ENCODE data around the gene DUS1L.

Gene DUS1L

GRCh38 chr17:82061047-82061925 is 4.3 kb downstream of the DUS1L start:
- Histone ChIP-seq H3K9me3 (ENCODE audit: severe bottlenecking) (peaks cover 2% of the 10 kb centered on the region), H3K27ac (no peak overlapping the region), H3K36me3 (peaks cover 81% of the 10 kb centered on the region), H3K4me3 (ENCODE audit: low read depth, low read length) (no peak overlapping the region), H3K27me3 (ENCODE audit: insufficient read depth, low read depth, severe bottlenecking) (no peaks in the 10 kb centered on the region)
- no peak for DNase-seq
- TF ChIP-seq, protein P1, sequence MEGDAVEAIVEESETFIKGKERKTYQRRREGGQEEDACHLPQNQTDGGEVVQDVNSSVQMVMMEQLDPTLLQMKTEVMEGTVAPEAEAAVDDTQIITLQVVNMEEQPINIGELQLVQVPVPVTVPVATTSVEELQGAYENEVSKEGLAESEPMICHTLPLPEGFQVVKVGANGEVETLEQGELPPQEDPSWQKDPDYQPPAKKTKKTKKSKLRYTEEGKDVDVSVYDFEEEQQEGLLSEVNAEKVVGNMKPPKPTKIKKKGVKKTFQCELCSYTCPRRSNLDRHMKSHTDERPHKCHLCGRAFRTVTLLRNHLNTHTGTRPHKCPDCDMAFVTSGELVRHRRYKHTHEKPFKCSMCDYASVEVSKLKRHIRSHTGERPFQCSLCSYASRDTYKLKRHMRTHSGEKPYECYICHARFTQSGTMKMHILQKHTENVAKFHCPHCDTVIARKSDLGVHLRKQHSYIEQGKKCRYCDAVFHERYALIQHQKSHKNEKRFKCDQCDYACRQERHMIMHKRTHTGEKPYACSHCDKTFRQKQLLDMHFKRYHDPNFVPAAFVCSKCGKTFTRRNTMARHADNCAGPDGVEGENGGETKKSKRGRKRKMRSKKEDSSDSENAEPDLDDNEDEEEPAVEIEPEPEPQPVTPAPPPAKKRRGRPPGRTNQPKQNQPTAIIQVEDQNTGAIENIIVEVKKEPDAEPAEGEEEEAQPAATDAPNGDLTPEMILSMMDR (IDR thresholded peaks at IDR 0.05; ENCODE audit: low read depth, low read length) = no peak

DNA sequence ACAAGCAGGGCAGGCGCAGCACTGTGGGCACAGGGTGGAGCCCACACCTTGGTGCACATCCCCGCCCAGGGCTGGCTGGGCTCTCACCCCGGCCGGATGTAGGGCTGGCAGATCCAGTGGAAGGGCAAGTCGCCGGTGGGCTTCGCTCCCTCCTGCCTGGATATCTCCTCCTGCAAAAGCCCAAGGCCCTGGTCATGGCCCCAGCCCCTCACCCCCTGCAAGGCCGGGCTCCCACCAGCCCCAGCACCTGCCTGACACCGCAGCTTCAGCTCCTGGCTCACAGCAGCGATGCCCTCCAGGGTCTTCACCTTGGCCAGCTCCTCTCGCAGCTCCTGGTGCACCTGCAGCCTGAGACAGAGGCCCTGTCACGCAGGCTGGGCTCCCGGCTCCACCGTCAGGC is 5.0 kb downstream of the DUS1L start:
- DNase-seq = no peak
- TF ChIP-seq, protein P1 (IDR thresholded peaks at IDR 0.05; ENCODE audit: low read depth, low read length) = no peak
- Histone ChIP-seq H3K9me3 (ENCODE audit: severe bottlenecking) (no peaks in the 10 kb centered on the region), H3K36me3 (peaks cover 88% of the 10 kb centered on the region), H3K27ac (no peak overlapping the region), H3K4me3 (ENCODE audit: low read depth, low read length) (no peak overlapping the region), H3K27me3 (ENCODE audit: insufficient read depth, low read depth, severe bottlenecking) (no peaks in the 10 kb centered on the region)

DNA sequence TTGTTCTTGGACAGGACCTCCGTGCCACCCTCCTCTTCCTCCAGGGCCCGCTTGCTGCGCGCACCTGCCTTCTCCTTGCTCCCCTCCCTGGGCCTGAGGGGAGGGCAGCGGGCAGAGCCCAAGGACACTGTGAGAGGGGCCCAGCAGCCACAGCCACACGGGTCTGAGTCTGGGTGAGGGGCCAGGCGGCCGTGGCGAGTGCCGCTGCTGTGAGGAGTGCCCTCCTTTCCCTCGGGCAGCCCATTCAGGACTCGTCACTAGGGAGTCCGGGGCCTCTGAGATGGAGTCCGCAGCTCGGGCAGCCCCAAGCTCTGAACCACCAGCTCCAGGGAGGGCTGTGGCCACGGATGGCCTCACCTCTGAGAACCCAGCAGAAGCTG is 5.6 kb downstream of the DUS1L start:
- peaks cover 93% of the 10 kb centered on the region for H3K36me3 ChIP-seq
- H3K27ac ChIP-seq = peak overlapping the region; percentile 9; the same call in 1 of the 2 replicates
- H3K27me3 ChIP-seq (ENCODE audit: insufficient read depth, low read depth, severe bottlenecking) = no peaks in the 10 kb centered on the region
- H3K4me3 ChIP-seq (ENCODE audit: low read depth, low read length) = no peak overlapping the region
- TF ChIP-seq, protein P1 (IDR thresholded peaks at IDR 0.05; ENCODE audit: low read depth, low read length) = no peak
- no peaks in the 10 kb centered on the region for H3K9me3 ChIP-seq (ENCODE audit: severe bottlenecking)
- no peak for DNase-seq

DNA sequence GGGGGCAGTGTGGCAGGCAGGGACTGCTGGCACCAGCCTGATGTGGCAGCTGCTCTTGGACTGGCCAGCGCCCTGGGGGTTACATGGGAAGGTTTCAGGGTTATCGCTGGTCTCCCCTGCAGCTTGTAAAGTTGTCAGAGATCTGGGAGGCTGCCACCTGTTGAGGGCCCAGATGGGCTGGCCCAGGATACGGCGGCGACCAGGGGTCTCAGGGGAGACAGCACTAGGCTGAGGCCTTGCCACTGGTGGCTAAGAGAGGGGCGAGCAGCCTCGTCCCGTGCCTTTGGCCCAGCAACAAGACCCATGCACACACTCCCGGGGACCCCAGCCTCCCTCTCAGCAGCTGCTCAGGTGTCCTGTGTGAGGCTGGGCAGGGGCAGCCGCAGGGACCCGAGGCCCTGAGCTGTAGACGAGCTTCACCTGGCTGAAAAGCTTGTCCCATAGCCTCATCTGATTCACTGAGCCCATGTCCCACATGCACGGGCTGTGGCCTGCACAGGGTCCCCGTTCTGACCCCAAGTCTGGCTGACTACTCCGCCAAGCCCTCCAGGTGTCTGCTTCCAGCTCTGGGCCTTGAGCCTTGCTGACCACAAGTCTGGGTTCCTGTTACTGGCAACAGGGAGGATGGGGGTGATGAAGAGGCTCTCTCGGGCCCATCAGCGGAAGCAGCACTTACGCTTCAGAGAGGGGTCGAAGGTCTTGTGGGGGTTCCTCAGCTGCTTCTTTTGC is 6.2 kb downstream of the DUS1L start:
- DNase-seq = no peak
- Histone ChIP-seq H3K27ac (peak overlapping the region; percentile 9; the same call in 1 of the 2 replicates), H3K9me3 (ENCODE audit: severe bottlenecking) (no peaks in the 10 kb centered on the region), H3K4me3 (ENCODE audit: low read depth, low read length) (no peak overlapping the region), H3K27me3 (ENCODE audit: insufficient read depth, low read depth, severe bottlenecking) (no peaks in the 10 kb centered on the region), H3K36me3 (peaks cover 97% of the 10 kb centered on the region)
- TF ChIP-seq, protein P1 (IDR thresholded peaks at IDR 0.05; ENCODE audit: low read depth, low read length) = no peak

DNA sequence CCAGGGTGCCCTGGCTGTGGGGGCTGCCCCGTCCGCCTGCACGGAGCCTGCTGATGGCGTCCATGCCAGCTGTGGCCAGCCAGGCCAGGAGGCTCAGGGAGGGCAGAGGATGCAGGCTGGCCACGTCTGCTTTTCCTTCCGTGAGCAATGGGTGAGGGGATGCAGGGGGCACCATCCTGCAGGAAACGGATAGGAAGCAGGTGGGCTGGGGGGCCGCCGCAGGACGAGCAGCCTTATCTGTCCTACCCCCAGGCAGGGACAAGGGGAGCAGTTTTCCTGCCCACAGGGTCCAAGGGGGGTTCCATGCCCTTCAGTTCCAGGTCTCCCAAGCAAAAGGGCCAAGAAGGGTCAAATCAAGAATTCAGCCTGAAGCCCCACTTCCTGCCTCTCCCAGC is 6.8 kb downstream of the DUS1L start:
- H3K27me3 ChIP-seq (ENCODE audit: insufficient read depth, low read depth, severe bottlenecking) = no peaks in the 10 kb centered on the region
- TF ChIP-seq, protein P1 (IDR thresholded peaks at IDR 0.05; ENCODE audit: low read depth, low read length) = no peak
- no peak overlapping the region for H3K4me3 ChIP-seq (ENCODE audit: low read depth, low read length)
- no peaks in the 10 kb centered on the region for H3K9me3 ChIP-seq (ENCODE audit: severe bottlenecking)
- DNase-seq = no peak
- peak overlapping the region; percentile 23 for H3K27ac ChIP-seq
- H3K36me3 ChIP-seq = peaks cover 97% of the 10 kb centered on the region
